Endometrium (tissue), 2 donors: ENCODE results near the gene MRC2.

ENCODE experiments used
- FAIRE-seq: peaks from 2 replicates; lab custom pipeline; 2012; peaks lifted over from hg19 to GRCh38; lab: Jason Lieb, UNC
- donor health status: control.
- donor health status: control.

MRC2 gene

GRCh38 chr17:62723842-62724241 lies 96.4 kb downstream of the MRC2 start:
- no peak for FAIRE-seq

DNA sequence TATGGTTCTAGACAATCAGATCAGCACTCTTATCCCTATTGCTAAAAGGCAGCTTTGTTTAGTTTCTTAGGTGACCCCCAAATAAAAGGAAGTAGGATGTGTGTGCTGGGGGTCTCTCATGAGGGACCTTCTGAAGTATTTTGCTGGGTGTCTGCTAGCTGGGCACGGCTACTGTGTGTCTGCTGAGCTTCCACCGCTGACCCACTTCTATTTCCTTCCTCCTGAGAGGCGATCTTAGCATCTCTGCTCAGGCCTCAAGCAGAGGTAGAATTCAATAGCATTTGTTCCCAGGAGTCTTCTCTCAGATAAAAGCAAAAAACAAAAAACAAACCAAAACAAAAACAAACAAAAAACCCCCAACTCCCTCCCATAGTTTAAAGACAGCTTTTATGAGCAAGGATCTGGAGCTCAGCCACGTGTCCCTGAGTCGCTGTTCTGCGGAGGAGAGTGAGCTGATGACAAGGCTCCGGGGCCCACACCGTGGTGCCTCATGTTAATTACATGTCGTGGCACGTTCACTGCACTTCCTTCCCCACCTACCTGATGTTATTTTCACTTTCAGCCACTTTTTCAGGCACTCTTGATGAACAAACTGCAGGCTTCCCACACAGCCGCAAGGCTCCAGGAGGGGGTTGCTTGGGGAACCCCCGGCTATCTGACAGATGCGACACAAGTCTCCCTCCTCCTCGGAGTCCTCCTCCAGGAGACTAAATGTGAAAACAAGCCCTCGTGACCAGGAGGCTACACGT lies 97.1 kb downstream of the MRC2 start:
- no peak for FAIRE-seq

GRCh38 chr17:62725791-62726249 lies 98.3 kb downstream of the MRC2 start:
- no peak for FAIRE-seq

GRCh38 chr17:62727916-62728672 lies 100.6 kb downstream of the MRC2 start:
- no peak for FAIRE-seq

- FAIRE-seq: no peak
Measured at GRCh38 chr17:62732125-62732524, 104.7 kb downstream of the MRC2 start.

GRCh38 chr17:62735044-62735651 lies 107.7 kb downstream of the MRC2 start:
- no peak for FAIRE-seq

GRCh38 chr17:62737513-62737912 lies 110.0 kb downstream of the MRC2 start:
- FAIRE-seq: no peak

GRCh38 chr17:62738281-62738680 lies 110.8 kb downstream of the MRC2 start:
- no peak for FAIRE-seq

- no peak for FAIRE-seq
Measured at GRCh38 chr17:62739645-62740388, 112.3 kb downstream of the MRC2 start.

- no peak for FAIRE-seq
Measured at GRCh38 chr17:62741290-62741689, 113.8 kb downstream of the MRC2 start.
